ENCODE data around the gene NR4A2. TPM values are rescaled to one million over a fixed set of nuclear protein-coding genes. Genes with fewer than 3 reads are reported as not detected.

NR4A2 gene
- total RNA-seq, 1 experiment from 2014 or later: 1.1 TPM

- ChIA-PET POLR2A (ENCODE audit: low non-redundant PET) (no interaction called here), CTCF (no interaction called here)
- Histone ChIP-seq H3K4me1 (ENCODE audit: insufficient read depth, low read length, poor library complexity, severe bottlenecking) (no peaks in the 10 kb centered on the region), H3K27me3 (replicated peaks; ENCODE audit: insufficient read depth, low read depth, low read length, poor library complexity) (peaks cover 7% of the 10 kb centered on the region), H3K36me3 (ENCODE audit: insufficient read depth, low read length, poor library complexity, severe bottlenecking) (no peaks in the 10 kb centered on the region), H3K27ac (ENCODE audit: low read depth, low read length, poor library complexity, severe bottlenecking) (no peak overlapping the region), H3K9me3 (ENCODE audit: low read depth, low read length, poor library complexity, severe bottlenecking) (no peaks in the 10 kb centered on the region), H3K4me3 (ENCODE audit: low read depth, low read length, poor library complexity, severe bottlenecking) (no peak overlapping the region)
- TF ChIP-seq, protein P1, sequence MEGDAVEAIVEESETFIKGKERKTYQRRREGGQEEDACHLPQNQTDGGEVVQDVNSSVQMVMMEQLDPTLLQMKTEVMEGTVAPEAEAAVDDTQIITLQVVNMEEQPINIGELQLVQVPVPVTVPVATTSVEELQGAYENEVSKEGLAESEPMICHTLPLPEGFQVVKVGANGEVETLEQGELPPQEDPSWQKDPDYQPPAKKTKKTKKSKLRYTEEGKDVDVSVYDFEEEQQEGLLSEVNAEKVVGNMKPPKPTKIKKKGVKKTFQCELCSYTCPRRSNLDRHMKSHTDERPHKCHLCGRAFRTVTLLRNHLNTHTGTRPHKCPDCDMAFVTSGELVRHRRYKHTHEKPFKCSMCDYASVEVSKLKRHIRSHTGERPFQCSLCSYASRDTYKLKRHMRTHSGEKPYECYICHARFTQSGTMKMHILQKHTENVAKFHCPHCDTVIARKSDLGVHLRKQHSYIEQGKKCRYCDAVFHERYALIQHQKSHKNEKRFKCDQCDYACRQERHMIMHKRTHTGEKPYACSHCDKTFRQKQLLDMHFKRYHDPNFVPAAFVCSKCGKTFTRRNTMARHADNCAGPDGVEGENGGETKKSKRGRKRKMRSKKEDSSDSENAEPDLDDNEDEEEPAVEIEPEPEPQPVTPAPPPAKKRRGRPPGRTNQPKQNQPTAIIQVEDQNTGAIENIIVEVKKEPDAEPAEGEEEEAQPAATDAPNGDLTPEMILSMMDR (conservative IDR thresholded peaks at IDR 0.05; ENCODE audit: low read depth, low read length): no peak
- no peak for TF ChIP-seq EZH2 (IDR thresholded peaks at IDR 0.05; ENCODE audit: borderline replicate concordance, low read depth, low read length, poor library complexity, severe bottlenecking)
- BruUV-seq (replicated peaks): no TSS peak
- no peak for DNase-seq (ENCODE audit: low spot score)
- intact Hi-C loops (cut with micrococcal nuclease; ENCODE audit: unreplicated experiment): no loop called here
Observed at GRCh38 chr2:156329031-156329926, 3.2 kb downstream of the NR4A2 start.

DNA sequence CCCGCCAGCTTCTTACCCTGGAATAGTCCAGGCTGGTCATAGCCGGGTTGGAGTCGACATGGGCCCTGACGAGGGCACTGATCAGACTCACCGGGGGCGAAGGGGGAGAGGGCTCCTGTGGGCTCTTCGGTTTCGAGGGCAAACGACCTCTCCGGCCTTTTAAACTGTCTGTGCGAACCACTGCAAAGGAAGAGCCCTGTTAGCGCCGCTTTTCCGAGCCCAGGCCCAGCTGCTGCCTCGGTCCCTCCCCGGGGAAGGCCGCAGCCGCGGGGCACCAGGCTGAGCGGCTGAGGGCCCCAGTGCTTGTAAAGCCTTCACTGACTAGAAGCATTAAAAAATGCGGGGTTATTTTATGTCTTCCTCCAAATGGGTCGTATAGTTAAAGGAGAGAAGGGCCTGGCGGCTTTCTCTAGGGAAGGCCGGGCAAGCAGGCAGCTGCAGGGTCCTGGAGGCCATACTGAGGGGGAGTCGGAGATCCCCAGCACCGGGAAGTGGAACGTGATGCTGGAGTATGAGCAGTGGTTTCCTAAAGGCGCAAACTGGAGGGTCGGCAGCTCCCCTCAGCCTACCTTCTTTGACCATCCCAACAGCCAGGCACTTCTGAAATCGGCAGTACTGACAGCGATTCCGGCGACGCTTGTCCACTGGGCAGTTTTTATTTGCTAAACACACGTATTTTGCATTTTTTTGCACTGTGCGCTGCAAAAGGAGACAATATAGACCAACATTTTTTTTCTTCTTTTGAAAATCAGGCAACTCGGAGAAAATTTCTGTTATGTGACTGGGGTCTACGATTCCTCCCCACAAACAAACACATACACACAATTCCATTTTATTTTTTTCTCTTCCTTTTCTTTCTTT is 4.5 kb downstream of the NR4A2 start:
- H3K9me3 ChIP-seq (ENCODE audit: low read depth, low read length, poor library complexity, severe bottlenecking): no peaks in the 10 kb centered on the region
- H3K27me3 ChIP-seq (replicated peaks; ENCODE audit: insufficient read depth, low read depth, low read length, poor library complexity): peaks cover 17% of the 10 kb centered on the region
- H3K27ac ChIP-seq (ENCODE audit: low read depth, low read length, poor library complexity, severe bottlenecking): no peak overlapping the region
- H3K36me3 ChIP-seq (ENCODE audit: insufficient read depth, low read length, poor library complexity, severe bottlenecking): no peaks in the 10 kb centered on the region
- POLR2A ChIA-PET (ENCODE audit: low non-redundant PET): no interaction called here
- CTCF ChIA-PET: no interaction called here
- intact Hi-C loops (cut with micrococcal nuclease; ENCODE audit: unreplicated experiment): no loop called here
- BruUV-seq (replicated peaks): no TSS peak
- no peak overlapping the region for H3K4me3 ChIP-seq (ENCODE audit: low read depth, low read length, poor library complexity, severe bottlenecking)
- no peaks in the 10 kb centered on the region for H3K4me1 ChIP-seq (ENCODE audit: insufficient read depth, low read length, poor library complexity, severe bottlenecking)
- TF ChIP-seq, protein P1 (conservative IDR thresholded peaks at IDR 0.05; ENCODE audit: low read depth, low read length): no peak
- no peak for TF ChIP-seq EZH2 (IDR thresholded peaks at IDR 0.05; ENCODE audit: borderline replicate concordance, low read depth, low read length, poor library complexity, severe bottlenecking)
- no peak for DNase-seq (ENCODE audit: low spot score)

DNA sequence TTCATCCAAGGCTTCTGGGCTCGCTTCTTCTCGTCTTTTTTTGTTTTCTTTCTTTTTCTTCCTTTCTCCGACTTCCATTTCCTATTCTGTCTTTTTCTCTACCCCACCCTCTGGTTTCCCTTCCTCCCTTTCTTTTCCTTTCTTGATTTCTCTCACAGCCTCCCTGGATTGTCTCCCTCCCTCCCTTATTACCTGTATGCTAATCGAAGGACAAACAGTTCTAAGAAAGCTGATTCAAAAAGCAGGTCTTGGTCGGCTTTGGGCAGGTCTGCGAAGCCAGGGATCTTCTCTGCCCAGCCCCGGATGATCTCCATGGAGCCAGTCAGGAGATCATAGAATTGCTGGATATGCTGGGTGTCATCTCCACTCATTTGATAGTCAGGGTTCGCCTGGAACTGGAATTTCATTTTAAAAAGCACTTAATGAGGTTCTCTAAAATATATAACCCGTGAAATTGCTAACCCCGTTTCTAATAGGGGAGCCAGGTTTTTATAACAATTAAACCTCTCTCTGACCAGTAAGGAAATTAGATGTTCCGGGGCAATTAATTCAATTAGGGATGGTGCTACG is 5.9 kb downstream of the NR4A2 start:
- H3K4me1 ChIP-seq (ENCODE audit: insufficient read depth, low read length, poor library complexity, severe bottlenecking): no peaks in the 10 kb centered on the region
- peaks cover 32% of the 10 kb centered on the region for H3K27me3 ChIP-seq (replicated peaks; ENCODE audit: insufficient read depth, low read depth, low read length, poor library complexity)
- H3K4me3 ChIP-seq (ENCODE audit: low read depth, low read length, poor library complexity, severe bottlenecking): no peak overlapping the region
- no peaks in the 10 kb centered on the region for H3K9me3 ChIP-seq (ENCODE audit: low read depth, low read length, poor library complexity, severe bottlenecking)
- DNase-seq (ENCODE audit: low spot score): no peak
- no TSS peak for BruUV-seq (replicated peaks)
- intact Hi-C loops (cut with micrococcal nuclease; ENCODE audit: unreplicated experiment): no loop called here
- no peak for TF ChIP-seq EZH2 (IDR thresholded peaks at IDR 0.05; ENCODE audit: borderline replicate concordance, low read depth, low read length, poor library complexity, severe bottlenecking)
- TF ChIP-seq, protein P1 (conservative IDR thresholded peaks at IDR 0.05; ENCODE audit: low read depth, low read length): no peak
- no peaks in the 10 kb centered on the region for H3K36me3 ChIP-seq (ENCODE audit: insufficient read depth, low read length, poor library complexity, severe bottlenecking)
- ChIA-PET POLR2A (ENCODE audit: low non-redundant PET) (no interaction called here), CTCF (no interaction called here)
- no peak overlapping the region for H3K27ac ChIP-seq (ENCODE audit: low read depth, low read length, poor library complexity, severe bottlenecking)
